K562 (cell line): ENCODE results near the gene KCNN3. TPM values are rescaled to one million over a fixed set of nuclear protein-coding genes. Genes with fewer than 3 reads are reported as not detected.

Experiments used
- ATAC-seq: fragments of 200-7000 bp; cut with Tn5 transposase; 3 replicates; pipeline ENCODE4 v1.9.1; 2020; ENCODE audit warnings: moderate library complexity
- BruUV-seq: library from RNA; stranded (reverse); fragments of 400-500 nt; replicated peaks from 2 replicates; lab custom pipeline; 2021; lab: Mats Ljungman, UMichigan
- CTCF ChIA-PET: fragments of 300-600 bp; formaldehyde crosslinking; extraction: SDS; loops from one replicate; lab custom pipeline; 2021; ENCODE audit warnings: low intra/inter-chr PET ratio; lab: Yijun Ruan, JAX
- POLR2A ChIA-PET: fragments of 300-600, 350-650 bp; sonication (Branson Sonifier 250); formaldehyde crosslinking; extraction: SDS; loops from one replicate; lab custom pipeline; 2021; ENCODE audit warnings: antibody characterized with exemption, inconsistent platforms; lab: Yijun Ruan, JAX
- DNase-seq, 4 experiments: peaks; one replicate each; pipeline versions ENCODE4 v3.0.0 to v3.0.0-alpha.2; 2011 to 2018; ENCODE audit warnings: low spot score in 3 of 4, mixed read lengths in 3 of 4; ENCODE audit errors: extremely low read depth in 1 of 4
- FAIRE-seq: peaks from 2 replicates; lab custom pipeline; 2011; peaks lifted over from hg19 to GRCh38; lab: Jason Lieb, UNC
- H2AFZ ChIP-seq: 2 replicates; pipeline ENCODE4 v1.6.0; 2011; ENCODE audit warnings: low read depth, low read length, control low read depth, inconsistent platforms
- H3K27ac ChIP-seq: fragments of 200-600 bp; 3 replicates; pipeline ENCODE4 v1.8.0; 2011; ENCODE audit warnings: low read depth, mild to moderate bottlenecking, control low read depth, inconsistent platforms, low read length, moderate library complexity, mixed read lengths; ENCODE audit errors: extremely low read depth
- H3K27me3 ChIP-seq, 2 experiments: fragments of 300-600 bp in 1 of 2; 2 replicates in 1 of 2; 3 replicates in 1 of 2; pipeline versions ENCODE4 v1.6.0 to v1.8.0; 2011; ENCODE audit warnings: inconsistent platforms in 2 of 2, low read length in 2 of 2, mild to moderate bottlenecking in 1 of 2, mixed read lengths in 1 of 2, moderate library complexity in 1 of 2; ENCODE audit not compliant: control insufficient read depth in 2 of 2, insufficient read depth in 2 of 2
- H3K36me3 ChIP-seq: fragments of 300-600 bp; 3 replicates; pipeline ENCODE4 v1.8.0; 2011; ENCODE audit warnings: mild to moderate bottlenecking, low read length, inconsistent platforms; ENCODE audit not compliant: control insufficient read depth, insufficient read depth
- H3K4me1 ChIP-seq, 2 experiments: fragments of 200-600 bp in 1 of 2; replicated peaks in 1 of 2; 2 replicates in 1 of 2; 3 replicates in 1 of 2; pipeline versions ENCODE4 v1.5.1 to v1.8.0; 2011; ENCODE audit warnings: inconsistent platforms in 2 of 2, low read length in 2 of 2, mild to moderate bottlenecking in 1 of 2, mixed read lengths in 1 of 2, moderate library complexity in 1 of 2; ENCODE audit not compliant: control insufficient read depth in 2 of 2, insufficient read depth in 2 of 2
- H3K4me2 ChIP-seq: 2 replicates; pipeline ENCODE4 v1.6.1; 2011; ENCODE audit warnings: low read length, control low read depth, inconsistent platforms, mixed read lengths; ENCODE audit not compliant: insufficient read depth
- H3K4me3 ChIP-seq: fragments of 200-600 bp; sonication (generic), shearing (Covaris generic); 2 replicates; pipeline ENCODE4 v1.5.1; 2016; ENCODE audit warnings: control low read depth, inconsistent platforms
- H3K79me2 ChIP-seq: fragments of 200-600 bp; 3 replicates; pipeline ENCODE4 v1.8.0; 2011; ENCODE audit warnings: low read length, inconsistent platforms; ENCODE audit not compliant: control insufficient read depth, insufficient read depth
- H3K9ac ChIP-seq, 2 experiments: 2 replicates each; pipeline versions ENCODE4 v1.6.0 to v1.6.1; 2011; ENCODE audit warnings: low read depth in 2 of 2, low read length in 2 of 2, control low read depth in 1 of 2, inconsistent platforms in 1 of 2, mild to moderate bottlenecking in 1 of 2, mixed read lengths in 1 of 2; ENCODE audit not compliant: insufficient read depth in 1 of 2
- H3K9me1 ChIP-seq: one replicate; pipeline ENCODE4 v1.6.0; 2011; ENCODE audit warnings: inconsistent platforms, mild to moderate bottlenecking, low read length, moderate library complexity; ENCODE audit not compliant: control insufficient read depth, insufficient read depth
- H3K9me3 ChIP-seq: replicated peaks from 2 replicates; pipeline ENCODE4 v1.5.1; 2011; ENCODE audit warnings: low read depth, low read length, inconsistent platforms; ENCODE audit not compliant: control insufficient read depth, insufficient read depth
- H4K20me1 ChIP-seq: replicated peaks from 2 replicates; pipeline ENCODE4 v1.6.1; 2011; ENCODE audit warnings: low read length, inconsistent platforms, mixed read lengths; ENCODE audit not compliant: control insufficient read depth, insufficient read depth
- ADNP ChIP-seq: fragments of 200-800 bp; sonication (Bioruptor generic); IDR thresholded peaks from 2 replicates; pipeline ENCODE4 v1.6.1; 2016; ENCODE audit warnings: missing genetic modification characterization, missing compliant biosample characterization
- ATF1 ChIP-seq, 2 experiments: fragments of 450-650 bp in 1 of 2; IDR thresholded peaks; 2 replicates each; pipeline ENCODE4 v1.6.1; 2016; ENCODE audit warnings: missing compliant biosample characterization in 1 of 2, missing genetic modification characterization in 1 of 2
- BHLHE40 ChIP-seq: IDR thresholded peaks from 2 replicates; pipeline ENCODE4 v1.6.1; 2011; ENCODE audit warnings: low read length, improper control_type of control experiment
- BRD9 ChIP-seq: fragments of 450-650 bp; IDR thresholded peaks from 2 replicates; pipeline ENCODE4 v1.6.1; 2018; ENCODE audit warnings: low read depth; ENCODE audit not compliant: partially characterized antibody
- CBFA2T2 ChIP-seq: fragments of 450-650 bp; conservative IDR thresholded peaks from 2 replicates; pipeline ENCODE4 v1.6.1; 2017; ENCODE audit warnings: mild to moderate bottlenecking
- CBFA2T3 ChIP-seq: fragments of 450-650 bp; IDR thresholded peaks from 2 replicates; pipeline ENCODE4 v1.6.1; 2017
- CEBPB ChIP-seq: fragments of 450-650 bp; IDR thresholded peaks from 2 replicates; pipeline ENCODE4 v1.6.1; 2016; ENCODE audit warnings: missing genetic modification characterization, missing compliant biosample characterization
- DACH1 ChIP-seq: fragments of 450-650 bp; IDR thresholded peaks from 2 replicates; pipeline ENCODE4 v1.6.1; 2018; ENCODE audit not compliant: partially characterized antibody
- EP300 ChIP-seq: IDR thresholded peaks from 2 replicates; pipeline ENCODE4 v1.6.1; 2012; ENCODE audit warnings: low read length, improper control_type of control experiment
- FOSL1 ChIP-seq: fragments of 200-800 bp; sonication (Bioruptor generic); conservative IDR thresholded peaks from 2 replicates; pipeline ENCODE4 v1.6.1; 2016; ENCODE audit warnings: missing genetic modification characterization, missing compliant biosample characterization
- HDGF ChIP-seq: fragments of 450-650 bp; IDR thresholded peaks from 2 replicates; pipeline ENCODE4 v1.6.1; 2016
- HNRNPLL ChIP-seq: fragments of 200-400 bp; formaldehyde crosslinking; IDR thresholded peaks from 2 replicates; pipeline ENCODE4 v1.6.1; 2017; ENCODE audit warnings: low read length, low read depth, mild to moderate bottlenecking; ENCODE audit not compliant: poor library complexity, severe bottlenecking
- KHSRP ChIP-seq: fragments of 450-650 bp; IDR thresholded peaks from 2 replicates; pipeline ENCODE4 v1.6.1; 2017
- MEIS2 ChIP-seq: fragments of 450-650 bp; IDR thresholded peaks from 2 replicates; pipeline ENCODE4 v1.6.1; 2014; ENCODE audit warnings: mild to moderate bottlenecking; ENCODE audit not compliant: partially characterized antibody
- NCOR1 ChIP-seq: fragments of 450-650 bp; IDR thresholded peaks from 2 replicates; pipeline ENCODE4 v1.6.1; 2016; ENCODE audit warnings: mild to moderate bottlenecking, moderate library complexity
- NONO ChIP-seq, 2 experiments: fragments of 200-400 bp in 1 of 2; fragments of 450-650 bp in 1 of 2; formaldehyde crosslinking in 1 of 2; IDR thresholded peaks; 2 replicates each; pipeline ENCODE4 v1.6.1; 2017; ENCODE audit warnings: low read depth in 2 of 2, mild to moderate bottlenecking in 2 of 2, moderate library complexity in 2 of 2, low read length in 1 of 2
- RFX1 ChIP-seq: fragments of 450-650 bp; IDR thresholded peaks from 2 replicates; pipeline ENCODE4 v1.6.1; 2016; ENCODE audit warnings: mild to moderate bottlenecking, moderate library complexity
- TAL1 ChIP-seq: fragments of 450-650 bp; IDR thresholded peaks from 2 replicates; pipeline ENCODE4 v1.6.1; 2016; ENCODE audit warnings: mild to moderate bottlenecking
- TEAD1 ChIP-seq, 2 experiments: fragments of 450-650 bp in 1 of 2; sonication (generic) in 1 of 2; formaldehyde crosslinking; IDR thresholded peaks; 2 replicates each; pipeline versions ENCODE4 v1.4.0 to v1.8.0; 2020 to 2022; ENCODE audit warnings: mild to moderate bottlenecking in 2 of 2, missing genetic modification reagents in 1 of 2
- ZBTB2 ChIP-seq: fragments of 450-650 bp; IDR thresholded peaks from 2 replicates; pipeline ENCODE4 v1.6.1; 2016; ENCODE audit warnings: antibody characterized with exemption
- ZBTB8A ChIP-seq: fragments of 450-650 bp; IDR thresholded peaks from 2 replicates; pipeline ENCODE4 v1.6.1; 2018; ENCODE audit warnings: mild to moderate bottlenecking, moderate library complexity; ENCODE audit not compliant: partially characterized antibody
- ZSCAN32 ChIP-seq: fragments of 450-650 bp; formaldehyde crosslinking; IDR thresholded peaks from 2 replicates; pipeline ENCODE4 v1.4.0; 2020; ENCODE audit warnings: mild to moderate bottlenecking, moderate library complexity
- WGBS: fragments of 100-300 bp; shearing (Covaris generic); methylation state at CpG from one replicate; pipeline ENCODE4 v1.1.6; 2016; ENCODE audit warnings: low coverage, mixed read lengths; ENCODE audit not compliant: insufficient coverage; ENCODE audit errors: missing lambda C conversion rate; 5-methylcytosine and 5-hydroxymethylcytosine counted together
- in situ Hi-C: fragments of 300-500 bp; cut with MboI; formaldehyde crosslinking; loops from 4 replicates; pipeline ENCODE4 v1.15.0; 2018; ENCODE audit warnings: inconsistent platforms, mixed read lengths
- intact Hi-C: fragments of 100-400 bp; cut with micrococcal nuclease; formaldehyde crosslinking; loops from 2 replicates; pipeline ENCODE4 v1.14.2; 2022
- polyA plus RNA-seq, 8 experiments: library from polyadenylated mRNA; depleted of rRNA in 4 of 8; stranded (reverse) in 5 of 8; unstranded in 3 of 8; fragments of >200 nt; fragmentation: Nextera tagmentation in 2 of 8; fragmentation: Illumina TruSeq in 1 of 8; extraction: Ambion mirVana in 2 of 8; extraction: Trizol in 1 of 8; gene quantifications; 2 replicates each; pipeline versions ENCODE4 v1.2.1 to v1.2.3, GENCODE V29; 2011 to 2014; ENCODE audit warnings: inconsistent platforms in 1 of 8, missing spikeins in 1 of 8
- total RNA-seq, 7 experiments: library from RNA; depleted of rRNA in 6 of 7; stranded (reverse); fragments of >200 nt in 6 of 7; fragmentation: Illumina TruSeq in 2 of 7; extraction: Trizol in 2 of 7; gene quantifications; 2 replicates each; pipeline versions ENCODE4 v1.2.1 to v1.2.3, GENCODE V29; 2011 to 2021; ENCODE audit warnings: low replicate concordance in 1 of 7
- TF ChIP-seq, protein P1 (sequence below): sonication (generic); formaldehyde crosslinking; IDR thresholded peaks from 2 replicates; pipeline ENCODE4 v1.8.0; 2022; ENCODE audit warnings: missing genetic modification reagents, mild to moderate bottlenecking, borderline replicate concordance
- TF ChIP-seq, protein P2 (sequence below): fragments of 450-650 bp; IDR thresholded peaks from 2 replicates; pipeline ENCODE4 v1.6.1; 2016

Gene KCNN3
- total and polyA plus RNA-seq, 9 of the 15 experiments (the other 6 are each of a cell fraction or from before 2014, with no cell fraction given): 0.02 to 0.03 TPM; not detected in 7

DNA sequence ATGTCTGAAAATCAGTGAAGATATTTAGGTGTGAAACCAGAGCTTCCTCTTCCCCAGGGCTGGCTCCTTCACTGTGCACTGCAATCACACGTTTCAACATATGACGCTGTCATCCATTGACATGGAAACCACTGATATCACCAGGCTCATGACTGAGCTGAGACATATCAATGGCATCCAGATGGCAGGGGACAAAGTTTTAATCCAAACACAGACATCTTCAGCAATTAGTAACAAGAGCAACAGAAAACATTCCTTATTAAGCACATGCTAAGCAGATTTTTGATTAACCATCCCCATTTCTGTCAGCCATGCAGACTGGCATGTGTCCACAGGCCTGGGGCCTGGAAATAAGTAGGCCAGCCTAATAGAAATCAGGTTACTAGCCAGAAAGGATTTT, 154.1 kb downstream of the KCNN3 start:
- no peaks in the 10 kb centered on the region for H3K79me2 ChIP-seq
- 0% methylated on average over 2 of the region's 2 CpGs for WGBS
- H3K9me3 ChIP-seq: no peaks in the 10 kb centered on the region
- CTCF ChIA-PET: no interaction called here
- H2AFZ ChIP-seq: no peak overlapping the region
- H3K36me3 ChIP-seq: no peaks in the 10 kb centered on the region
- 0 out of 2 replicates have a peak, but pooled peaks cover 5% of the 10 kb centered on the region for H4K20me1 ChIP-seq
- ATAC-seq (no peak), DNase-seq (no peak), FAIRE-seq (no peak)
- in situ Hi-C loops (no loop called here), intact Hi-C loops (no loop called here)
- no peak overlapping the region; a peak in 1 of 4 replicates for H3K9ac ChIP-seq
- H3K27ac ChIP-seq: no peak overlapping the region
- peaks cover 34 to 49% of the 10 kb centered on the region in 2 experiments for H3K27me3 ChIP-seq
- H3K9me1 ChIP-seq: peaks cover 3% of the 10 kb centered on the region
- H3K4me1 ChIP-seq: peaks cover 0 to 3% of the 10 kb centered on the region in 2 experiments; a peak in 1 of 5 replicates
- no peak overlapping the region for H3K4me3 ChIP-seq
- no TSS peak for BruUV-seq
- H3K4me2 ChIP-seq: no peak overlapping the region
- POLR2A ChIA-PET: interaction anchor here (0.8 kb wide), 1 partner anchor 10 kb away, joined by 3 read pairs; no protein-coding TSS in a partner anchor
- no peak for TF ChIP-seq ADNP (tag)
- no peak for TF ChIP-seq HDGF
- TF ChIP-seq, protein P1, sequence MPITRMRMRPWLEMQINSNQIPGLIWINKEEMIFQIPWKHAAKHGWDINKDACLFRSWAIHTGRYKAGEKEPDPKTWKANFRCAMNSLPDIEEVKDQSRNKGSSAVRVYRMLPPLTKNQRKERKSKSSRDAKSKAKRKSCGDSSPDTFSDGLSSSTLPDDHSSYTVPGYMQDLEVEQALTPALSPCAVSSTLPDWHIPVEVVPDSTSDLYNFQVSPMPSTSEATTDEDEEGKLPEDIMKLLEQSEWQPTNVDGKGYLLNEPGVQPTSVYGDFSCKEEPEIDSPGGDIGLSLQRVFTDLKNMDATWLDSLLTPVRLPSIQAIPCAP (CRISPR knock-in tag): no peak
- peak; percentile 52; the same call in 1 of the 2 replicates for TF ChIP-seq BHLHE40
- no peak for TF ChIP-seq DACH1
- peak; percentile 51 for TF ChIP-seq CEBPB (tag)
- TF ChIP-seq, protein P2, sequence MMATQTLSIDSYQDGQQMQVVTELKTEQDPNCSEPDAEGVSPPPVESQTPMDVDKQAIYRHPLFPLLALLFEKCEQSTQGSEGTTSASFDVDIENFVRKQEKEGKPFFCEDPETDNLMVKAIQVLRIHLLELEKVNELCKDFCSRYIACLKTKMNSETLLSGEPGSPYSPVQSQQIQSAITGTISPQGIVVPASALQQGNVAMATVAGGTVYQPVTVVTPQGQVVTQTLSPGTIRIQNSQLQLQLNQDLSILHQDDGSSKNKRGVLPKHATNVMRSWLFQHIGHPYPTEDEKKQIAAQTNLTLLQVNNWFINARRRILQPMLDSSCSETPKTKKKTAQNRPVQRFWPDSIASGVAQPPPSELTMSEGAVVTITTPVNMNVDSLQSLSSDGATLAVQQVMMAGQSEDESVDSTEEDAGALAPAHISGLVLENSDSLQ: 0 out of 2 replicates have a peak, but pooled peaks have one; percentile 13
- peak; percentile 42 for TF ChIP-seq RFX1
- no peak for TF ChIP-seq ATF1 (CRISPR knock-in tag; IDR thresholded peaks at IDR 0.05)
- peak; percentile 39; the same call in 1 of the 2 replicates for TF ChIP-seq ATF1 (tag; IDR thresholded peaks at IDR 0.05)
- no peak for TF ChIP-seq TEAD1 (CRISPR knock-in tag; IDR thresholded peaks at IDR 0.05)
- TF ChIP-seq HNRNPLL: no peak
- TF ChIP-seq ZBTB2: no peak
- TF ChIP-seq KHSRP: no peak
- TF ChIP-seq BRD9: no peak
- no peak for TF ChIP-seq NONO (IDR thresholded peaks at IDR 0.05; ENCODE audit: low read depth in 2 of 2, low read length in 1 of 2)
- peak; percentile 66 for TF ChIP-seq TAL1
- 0 out of 2 replicates have a peak, but pooled peaks have one; percentile 10 for TF ChIP-seq EP300
- TF ChIP-seq FOSL1: peak; percentile 46; the same call in 1 of the 2 replicates
- TF ChIP-seq MEIS2: peak; percentile 20
- TF ChIP-seq CBFA2T3: peak; percentile 63
- no peak for TF ChIP-seq ZBTB8A
- peak; percentile 40; the same call in 1 of the 2 replicates for TF ChIP-seq NCOR1
- TF ChIP-seq ZSCAN32 (CRISPR knock-in tag): no peak
- peak; percentile 44 for TF ChIP-seq CBFA2T2
